ENCODE data around the gene DBF4.

- TF ChIP-seq RAD21 (IDR thresholded peaks at IDR 0.05; ENCODE audit: low read depth) (no peak), EP300 (IDR thresholded peaks at IDR 0.05; ENCODE audit: borderline replicate concordance) (no peak), REST (IDR thresholded peaks at IDR 0.05; ENCODE audit: low read depth) (no peak), USF1 (IDR thresholded peaks at IDR 0.05) (no peak), CREB1 (IDR thresholded peaks at IDR 0.05; ENCODE audit: low read depth) (no peak), CEBPB (IDR thresholded peaks at IDR 0.05) (no peak), FOXM1 (IDR thresholded peaks at IDR 0.05; ENCODE audit: borderline replicate concordance, low read depth) (no peak), TAF1 (IDR thresholded peaks at IDR 0.05; ENCODE audit: low read depth) (no peak), YY1 (IDR thresholded peaks at IDR 0.05; ENCODE audit: low read depth) (no peak)
These were observed 43.2 kb upstream of the DBF4 start for GRCh38 chr7:87833130-87833529.

Measured in Ishikawa (cell line).